GM19043 (cell line): ENCODE data around the gene SMYD5.
"Not testable (repeated sequence)": the region's sequence is repeated elsewhere in the genome, so short reads cannot be mapped to it uniquely, and the experiment has no call there.

Experiments
- ATAC-seq: cut with Tn5 transposase; IDR thresholded peaks from one replicate; pipeline ENCODE4 v1.9.1; 2021; ENCODE audit warnings: low read depth; ENCODE audit not compliant: unreplicated experiment

The SMYD5 gene

DNA sequence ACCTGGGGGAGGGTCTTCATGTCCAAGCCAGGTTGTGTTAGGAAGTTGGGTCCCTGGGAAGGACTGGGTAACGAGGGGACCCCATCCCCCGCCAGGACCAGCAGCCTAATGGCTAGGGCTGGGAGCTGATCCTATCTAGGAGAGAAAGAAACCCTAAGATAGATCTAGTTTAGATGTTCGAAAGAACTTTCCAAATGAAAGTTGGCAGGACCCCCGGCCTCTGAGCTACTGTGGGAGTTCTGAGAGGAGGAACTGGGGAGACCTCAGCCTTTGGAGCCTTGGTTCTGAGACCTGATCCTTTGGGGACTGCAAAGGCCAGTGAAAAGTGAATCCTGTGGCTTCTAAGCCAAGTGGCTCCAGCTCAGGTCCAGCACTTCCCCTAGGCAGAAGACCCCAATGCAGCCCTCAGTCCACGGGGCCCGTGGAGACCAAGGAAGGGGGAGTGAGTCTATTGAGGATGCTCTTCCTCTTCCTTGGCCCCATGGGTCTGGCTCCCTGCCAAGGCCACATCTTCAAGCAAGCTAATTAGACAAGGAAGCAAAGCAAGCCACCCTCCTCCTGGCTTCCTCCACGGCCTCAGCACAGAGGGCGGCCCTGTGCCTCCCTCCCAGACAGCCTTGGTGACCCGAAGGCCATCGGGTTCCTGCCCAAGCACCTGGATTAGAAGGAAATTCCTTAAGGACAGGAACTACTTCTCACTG is 43.5 kb downstream of the SMYD5 start:
- ATAC-seq: no peak

DNA sequence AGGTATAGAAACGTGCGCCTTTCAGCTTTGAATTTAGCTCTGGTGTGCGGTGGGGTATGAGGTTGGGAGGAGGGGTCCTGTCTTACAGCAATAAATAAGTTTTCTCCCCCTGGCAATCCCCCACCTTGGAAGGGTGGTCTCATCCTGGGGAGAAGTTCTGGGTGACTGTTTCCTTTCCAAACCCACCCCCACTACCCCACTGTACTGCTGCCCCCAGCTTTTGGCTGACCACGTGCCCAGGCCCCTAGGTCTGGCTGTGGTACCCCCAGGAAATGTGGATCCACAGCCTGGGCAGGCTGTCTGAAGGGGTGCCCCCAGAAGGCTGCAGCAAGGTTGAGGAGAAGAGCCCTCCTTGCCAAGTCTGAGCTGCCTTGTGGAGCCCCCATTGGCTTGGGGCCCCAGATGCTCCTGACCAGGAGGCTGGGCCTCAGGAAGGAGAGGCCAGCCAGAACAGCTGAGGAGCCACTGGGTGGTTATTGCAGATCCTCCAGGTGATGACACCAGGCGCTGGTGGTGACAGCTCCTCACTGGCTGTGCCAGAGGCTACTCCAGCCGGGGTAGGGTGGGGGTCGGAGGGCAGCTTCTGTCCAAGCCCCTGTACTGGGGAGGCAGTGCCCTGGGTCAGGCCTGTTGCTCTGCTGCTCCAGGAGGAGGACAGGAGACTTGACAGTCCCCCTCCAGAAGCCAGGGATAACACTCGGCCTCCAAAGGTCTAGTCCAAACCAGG is 44.3 kb downstream of the SMYD5 start:
- no peak for ATAC-seq

DNA sequence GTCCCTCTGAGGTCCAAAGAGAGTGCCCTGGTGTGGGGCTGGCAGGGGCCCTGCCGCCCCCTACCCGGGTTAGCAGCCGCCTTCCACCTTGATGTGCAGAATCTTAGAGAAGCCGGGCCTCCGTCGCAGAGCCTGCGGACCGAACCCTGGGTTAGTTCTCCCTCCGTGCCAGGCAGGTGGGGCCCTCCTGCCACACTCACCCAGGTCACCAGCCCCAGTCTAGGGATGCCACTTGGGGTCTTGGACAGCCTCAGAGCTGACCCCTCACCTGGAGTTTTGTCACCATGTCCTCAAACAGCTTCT is 44.8 kb downstream of the SMYD5 start:
- no peak for ATAC-seq

DNA sequence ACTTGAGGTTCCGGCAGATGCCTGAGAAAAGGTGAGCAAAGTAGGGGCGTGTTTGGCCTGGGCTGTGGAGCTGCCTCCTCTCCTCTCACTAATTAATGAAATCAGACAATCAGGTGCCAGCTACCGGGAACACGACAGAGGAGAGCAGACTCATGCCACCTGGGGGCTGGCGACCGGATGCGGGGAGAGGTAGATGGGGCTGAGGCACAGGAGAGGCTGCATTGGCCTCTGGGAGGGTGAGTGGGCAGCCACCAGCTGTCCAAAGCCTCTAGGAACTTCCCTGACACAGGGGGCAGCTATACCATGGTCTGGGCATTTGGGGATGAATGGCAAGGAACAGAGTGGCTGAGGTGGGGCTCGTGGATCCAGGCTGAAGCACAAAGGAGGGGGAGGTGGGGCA is 45.2 kb downstream of the SMYD5 start:
- ATAC-seq: no peak

DNA sequence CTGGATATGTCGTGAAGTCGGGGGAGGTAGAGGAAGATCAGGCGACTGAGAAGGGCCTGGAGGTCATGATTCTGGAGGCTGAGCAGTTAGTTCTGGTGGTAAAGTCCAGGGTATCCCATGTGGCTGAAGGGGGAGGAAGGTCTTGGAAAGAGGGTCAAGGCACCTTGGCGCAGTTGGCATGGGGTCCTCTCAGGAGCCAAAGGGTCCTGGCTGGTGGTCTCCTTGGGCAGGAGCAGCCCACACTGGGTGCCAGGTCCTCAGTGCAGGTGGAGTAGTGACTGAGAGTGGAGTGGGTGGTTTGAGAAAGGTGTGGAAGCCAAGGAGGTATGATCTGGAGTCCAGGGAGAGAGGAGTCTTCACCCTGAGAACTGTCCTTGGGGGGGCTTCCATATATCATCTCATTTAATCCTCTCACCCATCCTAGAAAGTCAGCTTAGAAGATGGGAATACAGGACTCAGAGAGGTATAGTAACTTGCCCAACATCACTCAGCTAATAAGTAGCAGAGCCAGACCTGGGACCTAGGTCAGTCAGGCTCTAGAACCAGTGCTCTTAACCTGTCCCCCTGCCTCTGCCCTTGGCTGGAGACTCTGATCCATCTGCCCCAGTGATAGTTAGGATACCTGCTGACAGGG is 45.8 kb downstream of the SMYD5 start:
- ATAC-seq: no peak

DNA sequence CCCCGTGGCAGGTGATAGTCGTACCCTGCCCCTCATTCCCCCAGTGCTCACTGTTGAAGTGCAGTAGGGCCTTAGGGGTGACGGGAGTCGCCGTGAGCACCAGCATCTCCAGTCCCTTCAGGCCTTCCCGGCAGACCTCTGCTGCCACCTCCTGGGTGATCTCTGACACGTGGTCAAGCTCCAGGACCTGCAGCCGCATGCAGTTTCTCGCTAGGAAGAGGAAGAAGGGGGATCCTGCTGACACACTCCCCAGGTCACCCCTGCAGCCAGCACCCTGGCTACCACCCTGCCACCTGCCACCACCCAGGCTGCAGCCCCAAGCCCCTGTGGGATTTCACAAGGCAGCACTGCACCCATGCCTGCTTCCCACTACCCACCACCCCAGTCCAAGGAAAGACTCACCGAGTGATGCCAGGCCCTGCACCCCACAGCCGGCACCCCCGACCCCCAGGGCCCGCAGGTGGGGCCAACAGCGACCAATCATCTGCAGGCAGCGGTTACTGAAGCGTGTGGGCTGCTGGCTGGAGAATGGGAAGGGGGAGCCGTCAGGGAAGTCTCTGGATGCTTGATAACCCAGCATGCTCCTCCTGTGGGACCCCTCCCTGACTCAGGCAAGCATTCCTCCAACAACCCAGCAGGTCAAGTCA is 46.4 kb downstream of the SMYD5 start:
- ATAC-seq: no peak

DNA sequence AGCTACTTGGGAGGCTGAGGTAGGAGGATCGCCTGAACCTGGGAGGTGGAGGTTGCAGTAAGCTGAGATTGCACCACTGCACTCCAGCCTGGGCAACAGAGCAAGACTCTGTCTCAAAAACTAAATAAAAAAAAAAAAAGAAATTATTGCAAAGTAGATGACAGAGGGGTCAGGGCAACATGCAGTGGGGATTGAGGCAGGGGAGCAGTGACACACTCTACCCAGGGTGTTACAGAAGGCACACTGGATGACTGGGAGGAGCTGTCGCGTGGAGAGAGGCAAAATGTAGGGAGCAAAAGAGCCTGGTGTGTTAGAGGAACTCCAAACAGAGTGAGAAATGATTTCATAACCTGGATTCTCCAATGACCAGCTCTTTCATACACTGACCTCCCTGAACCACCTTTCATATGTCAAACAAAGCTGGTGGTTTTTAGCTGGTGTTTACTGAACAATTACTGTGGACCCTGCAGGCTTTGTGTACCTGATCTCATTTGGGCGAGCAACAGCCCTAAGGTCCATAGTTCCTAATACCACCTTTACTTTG is 48.1 kb downstream of the SMYD5 start:
- no peak for ATAC-seq

DNA sequence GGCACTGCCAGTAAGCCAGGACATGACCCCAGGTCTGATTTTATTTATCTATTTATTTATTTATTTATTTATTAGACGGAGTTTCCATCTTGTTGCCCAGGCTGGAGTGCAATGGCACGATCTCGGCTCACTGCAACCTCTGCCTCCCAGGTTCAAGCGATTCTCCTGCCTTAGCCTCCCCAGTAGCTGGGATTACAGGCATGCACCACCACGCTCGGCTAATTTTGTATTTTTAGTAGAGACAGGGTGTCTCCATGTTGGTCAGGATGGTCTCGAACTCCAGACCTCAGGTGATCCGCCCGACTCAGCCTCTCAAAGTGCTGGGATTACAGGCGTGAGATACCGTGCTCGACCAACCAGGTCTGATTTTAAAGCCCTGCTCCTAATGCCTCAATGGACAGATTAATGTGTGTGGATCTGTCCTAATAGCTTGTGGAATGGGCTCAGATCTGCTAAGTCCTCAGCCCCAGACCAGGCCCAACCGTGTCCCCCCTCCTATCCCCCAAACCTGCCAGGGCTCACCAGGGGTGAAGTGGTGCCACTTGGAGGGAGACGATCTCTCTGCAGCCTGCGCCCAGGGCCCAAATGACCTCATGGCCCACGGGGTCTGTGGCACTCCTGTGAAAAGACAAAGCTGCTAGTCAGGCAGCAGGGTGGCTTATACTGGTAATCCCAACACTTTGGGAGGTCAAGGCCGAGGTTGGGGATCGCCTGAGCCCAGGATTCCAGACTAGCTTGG is 48.8 kb downstream of the SMYD5 start:
- not testable (repeated sequence) for ATAC-seq

DNA sequence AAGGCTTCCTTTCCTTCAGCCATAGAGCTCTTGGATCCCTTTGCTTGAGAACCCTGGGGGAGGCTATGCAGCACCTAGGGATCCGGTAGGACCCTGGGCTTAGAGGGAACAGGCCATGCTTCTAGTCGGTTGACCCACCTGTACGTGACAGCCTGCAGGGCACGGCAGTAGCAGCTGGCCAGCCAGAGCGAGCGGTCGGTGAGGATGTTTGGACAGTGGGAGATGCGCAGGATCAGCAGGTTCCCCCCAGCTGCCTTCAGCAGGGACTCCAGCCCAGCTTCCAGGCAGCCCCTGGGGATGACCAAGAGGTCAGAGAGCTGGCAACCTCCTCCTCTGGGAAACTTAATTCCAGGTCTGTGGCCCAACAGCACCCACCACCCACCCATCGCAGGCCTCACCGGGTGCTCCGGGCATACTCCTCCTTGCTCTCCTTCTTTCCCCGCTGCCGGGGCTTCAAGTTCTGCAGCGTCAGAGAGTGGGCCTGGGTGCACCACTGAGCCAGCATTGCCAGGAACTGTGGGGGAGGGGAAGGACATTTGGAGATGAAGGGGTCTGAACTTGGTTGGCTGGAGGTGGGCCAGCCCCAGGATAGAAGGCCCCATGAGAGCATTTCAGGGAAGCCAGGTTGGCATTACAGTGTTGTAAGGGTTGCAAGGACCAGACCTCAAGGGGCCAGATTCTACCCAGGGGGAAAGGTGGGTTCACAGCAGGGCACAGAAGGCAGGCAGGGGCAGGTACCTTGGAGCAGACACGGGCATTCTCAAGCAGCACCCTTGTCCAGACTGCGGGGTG is 49.7 kb downstream of the SMYD5 start:
- no peak for ATAC-seq

DNA sequence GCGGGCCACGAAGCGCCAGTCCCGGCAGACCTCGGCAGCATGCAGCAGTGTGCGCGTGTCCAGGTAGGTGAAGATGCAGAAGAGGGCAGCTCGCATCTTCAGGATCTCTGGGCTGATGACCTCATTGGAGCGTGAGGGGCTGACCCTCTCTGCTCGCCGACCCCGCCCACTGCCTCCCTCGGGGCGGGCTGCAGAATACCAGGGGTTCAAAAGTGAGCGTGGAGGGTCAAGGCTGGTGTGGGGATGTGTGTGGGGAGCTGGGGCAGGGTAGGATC is 50.2 kb downstream of the SMYD5 start:
- no peak for ATAC-seq

DNA sequence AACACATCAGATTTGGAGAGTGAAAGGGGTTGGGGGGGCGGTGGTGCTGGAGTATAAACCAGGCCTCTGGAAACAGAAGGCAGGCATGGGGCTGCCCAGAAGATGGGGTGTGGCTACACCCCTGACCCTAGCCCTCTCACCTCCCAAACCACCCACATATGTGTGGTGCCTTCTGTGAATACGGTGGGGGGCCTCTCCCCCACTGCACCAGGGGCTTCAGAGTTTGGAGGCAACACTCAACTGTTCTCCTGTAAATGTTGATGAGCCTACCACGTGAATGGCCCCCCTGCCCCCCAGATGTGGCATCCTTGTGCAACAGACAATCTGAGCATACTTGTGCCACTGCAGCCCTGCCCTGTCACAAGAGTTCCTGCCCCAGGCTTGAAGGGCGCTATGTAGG is 50.7 kb downstream of the SMYD5 start:
- ATAC-seq: no peak

DNA sequence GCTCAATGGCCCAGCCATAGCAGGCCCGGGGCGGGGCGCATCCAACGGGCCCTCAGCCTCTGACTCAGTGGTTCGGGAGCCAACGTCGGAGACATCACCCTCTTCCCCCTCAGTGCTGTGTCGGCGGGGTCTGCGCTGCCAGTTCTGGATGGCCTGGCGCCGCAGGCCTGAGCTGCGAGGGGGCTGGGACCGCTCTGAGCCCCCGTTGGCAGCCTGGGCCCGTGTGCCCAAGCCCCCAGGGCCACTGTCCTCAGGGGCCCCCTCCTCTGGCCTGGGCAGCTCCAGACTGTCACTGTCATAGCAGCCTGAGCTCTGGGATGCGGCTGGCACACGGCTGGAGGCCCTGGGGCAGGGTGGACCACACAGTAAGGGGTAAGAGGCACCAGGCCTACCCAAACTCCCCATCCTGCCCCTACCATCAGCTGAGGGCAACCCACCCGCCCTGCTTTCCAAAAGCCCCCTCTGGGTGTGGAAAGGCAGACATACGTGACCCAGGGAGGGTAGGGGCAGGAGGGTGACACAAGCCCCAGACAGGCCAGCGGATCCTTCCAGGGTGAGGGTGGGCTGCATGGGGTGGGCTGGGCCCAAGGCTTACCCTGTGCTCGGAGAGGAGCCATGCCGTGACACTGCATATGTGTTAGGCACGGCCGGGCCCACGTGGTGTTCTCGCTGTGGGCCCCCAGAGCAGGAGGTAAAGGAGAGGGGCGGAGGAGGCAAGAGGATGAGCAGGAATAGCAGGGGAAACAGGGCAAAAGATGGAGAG is 51.4 kb downstream of the SMYD5 start:
- ATAC-seq: no peak

DNA sequence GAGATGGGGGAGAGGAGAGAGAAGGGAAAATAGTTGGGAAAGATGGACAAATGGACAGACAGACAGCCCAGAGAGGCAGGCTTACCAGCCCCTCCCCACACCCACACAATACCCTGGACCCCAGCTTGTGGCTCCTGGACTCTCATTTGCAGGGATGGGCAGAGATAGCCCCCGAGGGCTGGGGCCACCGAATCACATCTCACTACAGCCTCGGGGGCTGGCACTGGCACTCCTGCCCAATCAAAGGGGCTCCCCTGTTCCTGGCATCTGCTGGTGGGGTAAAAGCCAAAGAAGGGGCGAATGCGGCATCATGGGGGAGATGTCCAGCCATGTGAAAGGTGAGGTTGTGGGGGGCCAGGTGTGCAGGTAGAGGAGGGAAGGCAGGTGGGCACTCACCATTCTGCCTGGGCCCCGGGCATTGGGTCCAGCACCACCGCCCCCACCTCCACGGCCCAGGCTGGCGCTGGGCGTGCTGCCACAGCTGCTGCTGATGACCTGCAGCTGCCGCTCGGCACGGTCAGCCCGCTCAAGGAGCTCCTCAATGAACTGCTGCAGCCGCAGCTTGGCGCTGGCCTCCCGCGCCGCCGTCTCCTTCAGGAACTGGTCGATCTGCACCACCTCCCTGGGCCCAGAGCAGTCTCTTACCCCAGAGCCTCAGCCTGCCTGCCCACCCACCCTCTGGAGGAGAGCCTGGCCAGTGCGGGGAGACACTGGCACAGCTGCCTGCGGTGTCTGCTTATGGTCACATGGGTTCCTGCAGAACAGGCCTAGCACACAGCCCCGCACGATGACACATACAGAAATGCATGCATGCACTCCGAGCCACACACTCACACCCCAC is 52.2 kb downstream of the SMYD5 start:
- no peak for ATAC-seq

DNA sequence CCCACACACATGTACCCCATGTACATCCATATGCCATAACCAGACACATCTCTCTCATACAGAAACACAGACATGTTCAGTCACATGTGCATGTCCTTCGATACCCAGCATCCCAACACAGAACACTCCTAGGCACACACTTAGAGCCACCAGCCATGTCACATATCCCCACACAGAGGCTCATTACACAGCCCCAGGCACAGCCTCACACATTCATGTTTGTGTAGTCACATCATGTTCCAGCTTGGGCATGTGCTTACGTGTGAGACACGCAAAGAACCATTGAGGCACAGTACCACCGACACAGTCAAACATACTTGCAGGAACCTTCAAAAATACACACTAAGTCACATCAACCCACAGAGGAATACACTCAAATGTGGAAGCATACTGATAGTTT is 53.0 kb downstream of the SMYD5 start:
- no peak for ATAC-seq

DNA sequence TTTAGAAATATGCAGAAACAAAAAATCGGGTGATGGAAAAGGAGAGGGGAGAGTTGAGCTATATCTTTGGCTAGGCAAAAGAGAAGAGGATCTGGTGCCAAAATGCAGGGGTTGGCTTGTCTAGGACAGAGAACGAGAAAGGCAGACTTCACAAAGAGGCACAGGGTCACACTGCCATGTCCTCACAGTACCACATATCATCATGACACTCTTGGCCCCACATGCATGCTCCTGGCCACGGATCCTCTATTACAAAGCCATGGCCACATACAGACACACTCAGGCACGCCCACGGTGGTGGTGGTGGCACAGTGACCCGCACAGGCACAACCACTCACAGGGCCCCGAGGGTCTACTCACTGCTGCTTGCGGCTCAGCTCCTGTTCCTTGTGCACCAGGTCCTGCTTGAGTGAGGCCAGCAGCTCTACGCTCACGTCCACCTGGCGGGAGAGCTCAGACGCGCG is 54.4 kb downstream of the SMYD5 start:
- ATAC-seq: no peak

DNA sequence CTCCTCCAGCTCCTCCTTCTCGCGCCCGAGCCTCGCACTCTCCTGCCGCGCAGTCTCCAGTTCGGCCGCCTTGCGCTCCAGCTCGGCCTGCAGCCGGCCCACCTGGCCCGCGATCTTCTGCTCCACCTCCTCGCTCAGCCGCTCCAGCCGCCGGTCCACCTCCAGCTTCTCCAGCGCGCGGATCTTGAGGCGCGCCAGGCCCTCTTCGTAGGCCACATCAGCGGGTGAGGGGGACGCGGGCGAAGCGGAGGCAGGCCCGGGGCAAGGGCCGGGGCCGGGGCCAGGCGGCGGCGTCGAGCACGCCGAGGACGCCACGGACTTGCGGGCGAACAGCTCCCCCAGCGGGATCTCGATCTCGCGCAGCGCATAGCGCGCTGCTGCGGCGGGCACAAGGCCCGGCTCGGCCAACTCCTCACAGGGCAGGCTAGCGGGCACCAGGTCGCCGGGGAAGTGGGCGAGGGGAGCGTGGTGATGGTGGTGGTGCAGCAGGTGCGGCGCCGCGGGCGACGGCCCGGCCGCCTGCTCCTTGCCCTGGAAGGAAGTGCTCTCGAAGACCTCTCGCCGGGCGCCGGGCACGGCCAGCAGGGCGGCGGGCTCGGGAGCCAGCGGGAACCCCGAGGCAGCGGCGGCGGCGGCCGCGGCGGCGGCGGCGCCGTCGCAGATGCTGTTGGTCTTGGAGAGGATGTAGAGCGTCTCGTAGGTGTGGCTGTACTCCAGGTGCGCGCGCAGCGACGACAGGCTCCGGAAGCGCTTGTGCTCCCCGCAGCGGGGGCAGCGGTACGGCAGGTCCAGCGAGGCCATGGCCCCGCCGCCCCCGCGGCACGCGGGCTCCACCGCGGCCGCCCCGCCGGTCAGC is 55.0 kb downstream of the SMYD5 start:
- peak; percentile 83 for ATAC-seq

DNA sequence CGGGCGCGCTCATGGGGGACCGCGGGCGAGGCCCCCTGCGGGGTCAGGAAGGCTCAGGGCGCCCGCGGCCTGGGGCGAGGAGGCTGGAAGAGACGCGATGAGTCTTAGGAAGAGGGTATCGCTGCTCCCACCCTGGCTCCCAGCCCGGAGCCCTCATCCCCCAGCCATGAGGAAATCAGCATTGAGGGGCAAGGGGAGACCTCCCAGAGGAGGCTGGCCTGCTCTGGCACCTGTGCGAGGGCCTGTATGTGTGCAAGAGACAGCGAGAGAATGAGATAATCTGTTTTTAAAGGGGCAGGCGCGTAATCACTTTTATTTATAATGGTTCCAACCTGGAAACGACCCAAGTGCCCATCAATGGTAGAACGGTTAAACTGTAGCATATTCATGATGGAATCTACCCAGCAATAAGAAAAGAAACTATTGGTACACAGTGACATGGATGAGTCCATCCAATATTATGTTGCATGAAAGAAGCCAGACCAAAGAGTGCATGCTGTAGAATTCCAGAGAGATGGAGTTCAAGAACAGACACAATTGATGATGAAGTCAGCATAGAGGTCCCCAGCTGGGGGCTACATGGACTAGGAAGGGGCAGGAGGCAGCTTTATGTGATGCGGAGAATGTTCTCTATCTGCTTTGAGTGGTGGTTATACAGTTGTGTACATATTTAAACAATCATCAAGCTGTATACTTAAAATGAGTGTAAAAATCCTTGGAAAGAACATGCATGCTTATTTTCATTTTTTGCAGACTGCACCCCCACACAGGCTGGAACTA is 55.8 kb downstream of the SMYD5 start:
- peak; percentile 8 for ATAC-seq
